ENCODE data around the gene EIF4G3.
"Not testable (repeated sequence)": the region's sequence is repeated elsewhere in the genome, so short reads cannot be mapped to it uniquely, and the experiment has no call there.

The EIF4G3 gene

DNA sequence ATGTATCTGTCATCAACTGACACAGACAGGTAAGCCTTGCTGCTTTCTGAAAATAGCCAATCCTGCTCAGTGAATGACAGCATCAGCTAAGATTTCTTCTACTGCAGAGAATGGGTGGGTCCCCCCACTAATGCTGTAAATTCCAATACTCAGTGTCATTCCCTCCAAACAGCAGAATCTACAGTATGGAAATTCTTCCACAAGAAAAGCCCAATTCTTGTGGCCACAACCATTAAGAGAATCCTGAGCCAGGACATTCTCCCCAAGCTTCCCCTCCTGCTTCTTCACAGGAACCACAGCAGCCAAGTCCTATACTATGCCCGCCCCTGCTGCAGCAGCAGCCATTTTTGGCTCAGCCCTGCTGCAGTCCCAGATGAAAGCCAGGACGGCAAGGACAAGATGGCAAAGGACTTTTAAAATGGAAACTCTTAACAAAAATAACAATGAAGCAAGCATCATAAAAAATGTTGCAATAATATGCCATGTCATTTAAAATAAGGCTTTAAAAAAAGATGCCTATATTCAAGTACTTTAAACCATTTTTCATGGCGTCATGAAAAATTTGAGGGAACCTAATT, 26.8 kb downstream of the EIF4G3 start:
- no peaks in the 10 kb centered on the region for H3K27me3 ChIP-seq (ENCODE audit: insufficient read depth, low read length)
- no peaks in the 10 kb centered on the region for H3K9me3 ChIP-seq (ENCODE audit: insufficient read depth, low read depth, low read length)
- no peak overlapping the region; the same call in 1 of the 2 replicates for H3K9ac ChIP-seq (ENCODE audit: low read depth, low read length)
- H3K27ac ChIP-seq (ENCODE audit: low read depth, low read length): peak overlapping the region; percentile 5
- H3K4me3 ChIP-seq (ENCODE audit: low read length): no peak overlapping the region
- peaks cover 24% of the 10 kb centered on the region for H3K36me3 ChIP-seq (ENCODE audit: insufficient read depth, low read length)
- 77% methylated on average over 3 of the region's 3 CpGs for WGBS
- peaks cover 4% of the 10 kb centered on the region; the same call in 1 of the 2 replicates for H3K4me1 ChIP-seq (ENCODE audit: insufficient read depth, low read length)

- Histone ChIP-seq H3K9ac (ENCODE audit: low read depth, low read length) (no peak overlapping the region; the same call in 1 of the 2 replicates), H3K27me3 (ENCODE audit: insufficient read depth, low read length) (no peaks in the 10 kb centered on the region), H3K4me1 (ENCODE audit: insufficient read depth, low read length) (peaks cover 4% of the 10 kb centered on the region; the same call in 1 of the 2 replicates), H3K27ac (ENCODE audit: low read depth, low read length) (peak overlapping the region; percentile 5; the same call in 1 of the 2 replicates), H3K4me3 (ENCODE audit: low read length) (no peak overlapping the region), H3K36me3 (ENCODE audit: insufficient read depth, low read length) (peaks cover 20% of the 10 kb centered on the region), H3K9me3 (ENCODE audit: insufficient read depth, low read depth, low read length) (no peaks in the 10 kb centered on the region)
- 90% methylated on average over 3 of the region's 3 CpGs for WGBS
These were observed 27.3 kb downstream of the EIF4G3 start for GRCh38 chr1:21149430-21149854.

GRCh38 chr1:21143752-21144151, 32.9 kb downstream of the EIF4G3 start:
- no peak overlapping the region for H3K9ac ChIP-seq (ENCODE audit: low read depth, low read length)
- no peaks in the 10 kb centered on the region for H3K27me3 ChIP-seq (ENCODE audit: insufficient read depth, low read length)
- no peaks in the 10 kb centered on the region for H3K9me3 ChIP-seq (ENCODE audit: insufficient read depth, low read depth, low read length)
- no peaks in the 10 kb centered on the region for H3K4me1 ChIP-seq (ENCODE audit: insufficient read depth, low read length)
- H3K4me3 ChIP-seq (ENCODE audit: low read length): no peak overlapping the region
- WGBS: 98% methylated on average over 2 of the region's 2 CpGs
- H3K27ac ChIP-seq (ENCODE audit: low read depth, low read length): no peak overlapping the region
- H3K36me3 ChIP-seq (ENCODE audit: insufficient read depth, low read length): peaks cover 20% of the 10 kb centered on the region

DNA sequence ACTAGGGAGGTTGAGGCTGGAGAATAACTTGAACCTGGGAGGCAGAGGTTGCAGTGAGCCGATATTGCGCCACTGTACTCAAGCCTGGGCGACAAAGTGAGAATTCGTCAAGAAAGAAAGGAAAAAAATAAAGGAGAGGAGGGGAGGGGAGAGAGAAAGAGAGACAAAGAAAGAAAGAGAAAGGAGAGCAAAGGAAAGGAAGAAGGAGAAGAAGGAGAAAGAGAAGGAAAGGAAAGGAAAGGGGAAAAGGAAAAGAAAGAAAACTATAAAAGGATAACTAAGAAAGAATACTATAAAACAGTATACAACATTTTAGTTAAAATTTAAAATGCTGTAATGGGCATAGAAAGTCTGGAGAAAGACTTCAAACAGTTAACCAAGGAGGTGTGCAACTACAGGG, 33.6 kb downstream of the EIF4G3 start:
- no peak overlapping the region for H3K4me3 ChIP-seq (ENCODE audit: low read length)
- H3K9me3 ChIP-seq (ENCODE audit: insufficient read depth, low read depth, low read length): no peaks in the 10 kb centered on the region
- H3K9ac ChIP-seq (ENCODE audit: low read depth, low read length): no peak overlapping the region
- 95% methylated on average over 4 of the region's 4 CpGs for WGBS
- H3K27me3 ChIP-seq (ENCODE audit: insufficient read depth, low read length): no peaks in the 10 kb centered on the region
- peaks cover 15% of the 10 kb centered on the region for H3K36me3 ChIP-seq (ENCODE audit: insufficient read depth, low read length)
- no peak overlapping the region for H3K27ac ChIP-seq (ENCODE audit: low read depth, low read length)
- no peaks in the 10 kb centered on the region for H3K4me1 ChIP-seq (ENCODE audit: insufficient read depth, low read length)

DNA sequence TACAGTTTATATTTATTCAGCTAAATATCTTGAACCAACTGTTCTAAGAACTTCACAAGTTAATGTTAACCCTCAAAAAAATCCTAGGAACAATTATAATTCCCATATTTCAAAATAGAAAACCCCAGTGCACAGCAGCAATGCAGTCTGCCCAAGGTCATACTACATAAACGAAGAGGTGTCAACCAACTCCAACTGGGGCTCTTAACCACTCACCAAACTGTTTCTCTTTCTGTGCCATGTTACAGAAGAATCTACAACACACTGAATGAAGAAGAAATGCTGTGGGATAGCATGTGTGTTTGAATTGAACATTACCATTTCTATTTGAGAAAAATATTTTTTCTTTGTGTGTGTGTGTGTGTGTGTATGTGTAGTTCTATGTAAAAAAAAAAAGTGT, 35.7 kb downstream of the EIF4G3 start:
- Histone ChIP-seq H3K27ac (ENCODE audit: low read depth, low read length) (no peak overlapping the region), H3K9ac (ENCODE audit: low read depth, low read length) (no peak overlapping the region), H3K9me3 (ENCODE audit: insufficient read depth, low read depth, low read length) (no peaks in the 10 kb centered on the region), H3K4me3 (ENCODE audit: low read length) (no peak overlapping the region), H3K36me3 (ENCODE audit: insufficient read depth, low read length) (peaks cover 19% of the 10 kb centered on the region; the same call in 1 of the 2 replicates), H3K27me3 (ENCODE audit: insufficient read depth, low read length) (no peaks in the 10 kb centered on the region), H3K4me1 (ENCODE audit: insufficient read depth, low read length) (no peaks in the 10 kb centered on the region)
- WGBS: 91% methylated on average over 1 of the region's 1 CpG

DNA sequence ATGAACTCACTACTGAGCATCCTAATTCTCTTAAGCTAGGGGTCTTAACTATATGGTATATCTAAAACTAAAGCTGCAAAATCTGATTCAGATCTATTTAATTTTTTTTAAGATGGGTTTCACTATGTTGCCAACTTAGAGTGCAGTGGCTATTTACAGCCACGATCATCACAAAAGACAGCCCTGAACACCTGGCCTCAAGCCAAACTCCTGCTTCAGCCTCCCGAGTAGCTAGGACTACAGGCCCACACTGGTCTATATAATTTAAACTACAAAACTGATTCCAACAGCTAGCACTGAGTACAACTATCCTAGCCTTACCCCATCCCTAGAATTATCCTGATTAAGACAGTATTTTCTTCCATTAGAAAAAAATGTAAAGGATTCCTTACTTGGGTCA, 37.1 kb downstream of the EIF4G3 start:
- no peak overlapping the region for H3K9ac ChIP-seq (ENCODE audit: low read depth, low read length)
- no peaks in the 10 kb centered on the region for H3K9me3 ChIP-seq (ENCODE audit: insufficient read depth, low read depth, low read length)
- H3K4me1 ChIP-seq (ENCODE audit: insufficient read depth, low read length): no peaks in the 10 kb centered on the region
- WGBS: 85% methylated on average over 2 of the region's 2 CpGs
- no peak overlapping the region for H3K4me3 ChIP-seq (ENCODE audit: low read length)
- peaks cover 29% of the 10 kb centered on the region for H3K36me3 ChIP-seq (ENCODE audit: insufficient read depth, low read length)
- no peak overlapping the region for H3K27ac ChIP-seq (ENCODE audit: low read depth, low read length)
- H3K27me3 ChIP-seq (ENCODE audit: insufficient read depth, low read length): no peaks in the 10 kb centered on the region

DNA sequence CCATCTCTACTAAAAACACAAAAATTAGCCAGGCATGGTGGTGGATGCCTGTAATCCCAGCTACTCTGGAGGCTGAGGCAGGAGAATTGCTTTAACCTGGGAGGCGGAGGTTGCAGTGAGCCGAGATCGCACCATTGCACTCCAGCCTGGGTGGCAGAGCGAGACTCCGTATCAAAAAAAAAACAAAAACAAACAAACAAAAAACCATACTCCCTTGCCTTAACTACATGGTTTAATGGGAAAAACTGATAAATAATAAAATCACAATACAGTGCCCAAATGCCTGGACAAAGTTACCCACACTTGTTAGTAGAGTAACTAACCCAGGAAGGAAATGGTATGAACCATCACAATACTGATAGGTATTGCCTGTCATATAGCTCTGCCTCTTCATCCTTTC, 40.4 kb downstream of the EIF4G3 start:
- H3K4me1 ChIP-seq (ENCODE audit: insufficient read depth, low read length); H3K27me3 ChIP-seq (ENCODE audit: insufficient read depth, low read length); H3K9me3 ChIP-seq (ENCODE audit: insufficient read depth, low read depth, low read length); H3K9ac ChIP-seq (ENCODE audit: low read depth, low read length); H3K4me3 ChIP-seq (ENCODE audit: low read length); H3K27ac ChIP-seq (ENCODE audit: low read depth, low read length): not testable (repeated sequence)
- WGBS: 98% methylated on average over 5 of the region's 5 CpGs
- peaks cover 29% of the 10 kb centered on the region for H3K36me3 ChIP-seq (ENCODE audit: insufficient read depth, low read length)

GRCh38 chr1:21131200-21131599, 45.5 kb downstream of the EIF4G3 start:
- Histone ChIP-seq H3K4me1 (ENCODE audit: insufficient read depth, low read length) (peaks cover 8% of the 10 kb centered on the region), H3K4me3 (ENCODE audit: low read length) (no peak overlapping the region), H3K27ac (ENCODE audit: low read depth, low read length) (no peak overlapping the region), H3K27me3 (ENCODE audit: insufficient read depth, low read length) (no peaks in the 10 kb centered on the region), H3K9me3 (ENCODE audit: insufficient read depth, low read depth, low read length) (no peaks in the 10 kb centered on the region), H3K36me3 (ENCODE audit: insufficient read depth, low read length) (peaks cover 20% of the 10 kb centered on the region), H3K9ac (ENCODE audit: low read depth, low read length) (no peak overlapping the region)
- WGBS: no CpG with 5 or more reads among the region's 1 CpG

DNA sequence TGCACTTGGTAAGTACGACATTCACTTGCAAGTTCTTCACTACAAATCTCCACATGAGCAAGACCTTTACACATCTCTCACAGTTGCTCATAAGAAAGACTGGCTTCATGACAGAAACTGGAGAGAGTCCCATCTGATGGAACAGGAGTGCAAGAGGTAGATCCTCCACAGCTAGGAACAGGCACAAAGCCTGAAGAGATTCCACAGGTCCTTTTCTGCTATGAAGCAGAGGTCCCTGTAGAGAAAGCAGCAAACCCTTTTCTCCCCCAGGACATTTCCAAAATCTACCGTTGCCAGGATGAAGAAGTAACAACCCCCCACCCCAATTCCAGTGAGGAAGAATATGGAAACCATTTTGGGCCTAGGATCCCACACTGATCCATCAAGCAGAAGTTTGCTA, 47.3 kb downstream of the EIF4G3 start:
- no peaks in the 10 kb centered on the region for H3K27me3 ChIP-seq (ENCODE audit: insufficient read depth, low read length)
- WGBS: 42% methylated on average over 2 of the region's 2 CpGs
- no peak overlapping the region for H3K4me3 ChIP-seq (ENCODE audit: low read length)
- H3K36me3 ChIP-seq (ENCODE audit: insufficient read depth, low read length): peaks cover 14% of the 10 kb centered on the region
- H3K9me3 ChIP-seq (ENCODE audit: insufficient read depth, low read depth, low read length): no peaks in the 10 kb centered on the region
- H3K27ac ChIP-seq (ENCODE audit: low read depth, low read length): no peak overlapping the region
- H3K9ac ChIP-seq (ENCODE audit: low read depth, low read length): no peak overlapping the region
- H3K4me1 ChIP-seq (ENCODE audit: insufficient read depth, low read length): peaks cover 9% of the 10 kb centered on the region

DNA sequence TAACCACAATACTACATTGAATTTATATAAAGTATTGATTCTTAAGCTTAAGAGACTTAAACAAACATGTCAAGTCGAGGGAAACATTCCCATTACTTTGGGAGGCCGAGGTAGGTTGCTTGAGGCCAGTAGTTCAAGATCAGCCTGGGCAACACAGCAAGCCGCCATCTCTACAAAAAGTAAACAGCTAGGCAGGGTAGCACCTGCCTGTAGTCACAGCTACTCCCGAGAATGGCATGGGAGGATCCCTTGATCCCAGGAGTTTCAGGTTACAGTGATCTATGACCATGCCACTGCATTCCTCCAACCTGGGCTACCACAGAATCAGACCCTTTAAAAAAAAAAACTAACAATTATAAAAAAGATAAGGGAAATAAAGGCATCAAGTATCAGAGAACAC, 50.4 kb downstream of the EIF4G3 start:
- peaks cover 13% of the 10 kb centered on the region for H3K36me3 ChIP-seq (ENCODE audit: insufficient read depth, low read length)
- H3K27me3 ChIP-seq (ENCODE audit: insufficient read depth, low read length): no peaks in the 10 kb centered on the region
- no peak overlapping the region for H3K9ac ChIP-seq (ENCODE audit: low read depth, low read length)
- H3K4me3 ChIP-seq (ENCODE audit: low read length): no peak overlapping the region
- H3K27ac ChIP-seq (ENCODE audit: low read depth, low read length): no peak overlapping the region
- H3K9me3 ChIP-seq (ENCODE audit: insufficient read depth, low read depth, low read length): no peaks in the 10 kb centered on the region
- peaks cover 9% of the 10 kb centered on the region for H3K4me1 ChIP-seq (ENCODE audit: insufficient read depth, low read length)
- 89% methylated on average over 4 of the region's 4 CpGs for WGBS

GRCh38 chr1:21124846-21125245, 51.9 kb downstream of the EIF4G3 start:
- Histone ChIP-seq H3K36me3 (ENCODE audit: insufficient read depth, low read length) (peaks cover 13% of the 10 kb centered on the region), H3K27ac (ENCODE audit: low read depth, low read length) (no peak overlapping the region), H3K4me1 (ENCODE audit: insufficient read depth, low read length) (peaks cover 9% of the 10 kb centered on the region), H3K9me3 (ENCODE audit: insufficient read depth, low read depth, low read length) (no peaks in the 10 kb centered on the region), H3K9ac (ENCODE audit: low read depth, low read length) (no peak overlapping the region), H3K4me3 (ENCODE audit: low read length) (no peak overlapping the region), H3K27me3 (ENCODE audit: insufficient read depth, low read length) (no peaks in the 10 kb centered on the region)
- 100% methylated on average over 1 of the region's 1 CpG for WGBS
